HepG2 (cell line): ENCODE measurements around the gene CSMD2. TPM values are rescaled to one million over a fixed set of nuclear protein-coding genes. Genes with fewer than 3 reads are reported as not detected.

ENCODE experiments used
- ATAC-seq: fragments of 200-7000 bp; cut with Tn5 transposase; 3 replicates; pipeline ENCODE4 v1.9.1; 2020; ENCODE audit warnings: mild to moderate bottlenecking, moderate library complexity
- BruUV-seq: library from RNA; stranded (reverse); fragments of 400-500 nt; replicated peaks from 2 replicates; lab custom pipeline; 2021; lab: Mats Ljungman, UMichigan
- CTCF ChIA-PET: fragments of 300-600 bp; formaldehyde crosslinking; extraction: SDS; loops from one replicate; lab custom pipeline; 2021; ENCODE audit warnings: low total read pairs, inconsistent platforms, low intra/inter-chr PET ratio; lab: Yijun Ruan, JAX
- POLR2A ChIA-PET: fragments of 350-600 bp; sonication (Branson Sonifier 250); formaldehyde crosslinking; loops from one replicate; lab custom pipeline; 2020; ENCODE audit warnings: antibody characterized with exemption, inconsistent platforms; lab: Yijun Ruan, JAX
- DNase-seq: peaks from one replicate; pipeline ENCODE4 v3.0.0-alpha.2; 2015; ENCODE audit warnings: low spot score
- FAIRE-seq: peaks from 3 replicates; lab custom pipeline; 2011; peaks lifted over from hg19 to GRCh38; lab: Jason Lieb, UNC
- H2AFZ ChIP-seq: one replicate; pipeline ENCODE4 v1.6.1; 2011; ENCODE audit warnings: low read length, inconsistent platforms
- H3K27ac ChIP-seq: fragments of 300-600 bp; 3 replicates; pipeline ENCODE4 v1.8.0; 2011; ENCODE audit warnings: mixed run types, mild to moderate bottlenecking, mixed read lengths, low read length, inconsistent platforms; ENCODE audit not compliant: insufficient read depth; ENCODE audit errors: extremely low read length
- H3K27me3 ChIP-seq, 2 experiments: fragments of 200-600 bp in 1 of 2; 2 replicates in 1 of 2; 3 replicates in 1 of 2; pipeline versions ENCODE4 v1.6.0 to v1.8.0; 2011; ENCODE audit warnings: low read length in 2 of 2, mild to moderate bottlenecking in 2 of 2, moderate library complexity in 2 of 2, inconsistent platforms in 1 of 2; ENCODE audit not compliant: insufficient read depth in 2 of 2, control insufficient read depth in 1 of 2
- H3K36me3 ChIP-seq, 2 experiments: fragments of 200-600 bp in 1 of 2; replicated peaks in 1 of 2; 2 replicates in 1 of 2; 3 replicates in 1 of 2; pipeline versions ENCODE4 v1.5.1 to v1.8.0; 2011; ENCODE audit warnings: low read length in 2 of 2, inconsistent platforms in 1 of 2; ENCODE audit not compliant: insufficient read depth in 2 of 2, control insufficient read depth in 1 of 2
- H3K4me1 ChIP-seq: 2 replicates; pipeline ENCODE4 v1.5.1; 2012; ENCODE audit warnings: low read length, inconsistent platforms; ENCODE audit not compliant: insufficient read depth
- H3K4me2 ChIP-seq: 2 replicates; pipeline ENCODE4 v1.6.0; 2011; ENCODE audit warnings: low read depth, low read length, inconsistent platforms
- H3K4me3 ChIP-seq, 3 experiments: fragments of 200-600 bp in 1 of 3; sonication (generic), shearing (Covaris generic) in 1 of 3; replicated peaks in 1 of 3; 2 replicates each; pipeline ENCODE4 v1.5.1; 2011 to 2016; ENCODE audit warnings: low read length in 3 of 3, inconsistent platforms in 2 of 3, low read depth in 2 of 3, mild to moderate bottlenecking in 2 of 3, control low read depth in 1 of 3, mixed read lengths in 1 of 3; ENCODE audit not compliant: insufficient read depth in 1 of 3
- H3K79me2 ChIP-seq: one replicate; pipeline ENCODE4 v1.6.1; 2011; ENCODE audit warnings: low read length, inconsistent platforms; ENCODE audit not compliant: insufficient read depth
- H3K9ac ChIP-seq: 2 replicates; pipeline ENCODE4 v1.6.0; 2011; ENCODE audit warnings: mild to moderate bottlenecking, low read depth, low read length, inconsistent platforms; ENCODE audit not compliant: insufficient read depth
- H3K9me3 ChIP-seq: 2 replicates; pipeline ENCODE4 v1.5.1; 2012; ENCODE audit warnings: mild to moderate bottlenecking, low read length
- H4K20me1 ChIP-seq: 2 replicates; pipeline ENCODE4 v1.6.0; 2011; ENCODE audit warnings: inconsistent platforms, mild to moderate bottlenecking, low read length, moderate library complexity; ENCODE audit not compliant: insufficient read depth
- AKAP8 ChIP-seq: sonication (generic); formaldehyde crosslinking; IDR thresholded peaks from 2 replicates; pipeline ENCODE4 v1.5.1; 2020; ENCODE audit warnings: mild to moderate bottlenecking, missing genetic modification reagents
- CC2D1A ChIP-seq: sonication (generic); formaldehyde crosslinking; IDR thresholded peaks from 2 replicates; pipeline ENCODE4 v1.8.1; 2023; ENCODE audit warnings: mild to moderate bottlenecking, missing genetic modification reagents
- NFKB2 ChIP-seq: sonication (generic); formaldehyde crosslinking; IDR thresholded peaks from 2 replicates; pipeline ENCODE4 v1.4.0; 2020; ENCODE audit warnings: missing genetic modification reagents, borderline replicate concordance
- TBX3 ChIP-seq: fragments of 450-650 bp; IDR thresholded peaks from 2 replicates; pipeline ENCODE4 v1.6.1; 2017; ENCODE audit warnings: antibody characterized with exemption, mild to moderate bottlenecking, inconsistent platforms, borderline replicate concordance
- ZMYM3 ChIP-seq: sonication (generic); formaldehyde crosslinking; IDR thresholded peaks from 2 replicates; pipeline ENCODE4 v1.5.1; 2020; ENCODE audit warnings: mild to moderate bottlenecking, missing genetic modification reagents
- ZNF253 ChIP-seq: sonication (generic); formaldehyde crosslinking; IDR thresholded peaks from 2 replicates; pipeline ENCODE4 v1.8.0; 2022; ENCODE audit warnings: mild to moderate bottlenecking, missing genetic modification reagents, borderline replicate concordance
- ZNF256 ChIP-seq: sonication (generic); formaldehyde crosslinking; conservative IDR thresholded peaks from 2 replicates; pipeline ENCODE4 v1.4.0; 2020; ENCODE audit warnings: missing genetic modification reagents
- ZNF605 ChIP-seq: sonication (generic); formaldehyde crosslinking; IDR thresholded peaks from 2 replicates; pipeline ENCODE4 v1.8.0; 2022; ENCODE audit warnings: mild to moderate bottlenecking, missing genetic modification reagents
- ZNF878 ChIP-seq: sonication (generic); formaldehyde crosslinking; IDR thresholded peaks from 2 replicates; pipeline ENCODE4 v1.8.1; 2023; ENCODE audit warnings: mild to moderate bottlenecking, missing genetic modification reagents, moderate library complexity
- ZSCAN12 ChIP-seq: sonication (generic); formaldehyde crosslinking; IDR thresholded peaks from 2 replicates; pipeline ENCODE4 v1.9.0; 2021; ENCODE audit warnings: mild to moderate bottlenecking, missing genetic modification reagents
- WGBS: methylation state at CpG from one replicate; pipeline ENCODE4 v1.1.6; 2017; ENCODE audit warnings: low lambda C conversion rate; 5-methylcytosine and 5-hydroxymethylcytosine counted together
- in situ Hi-C: cut with HindIII; loops from 2 replicates; pipeline ENCODE4 v1.10.0; 2017; ENCODE audit warnings: low pct_unique_long_range_greater_than_20kb; ENCODE audit not compliant: extremely low pct_ligation_motif_present
- intact Hi-C: fragments of 100-400 bp; cut with micrococcal nuclease; formaldehyde crosslinking; loops from one replicate; pipeline ENCODE4 v1.10.0; 2022; ENCODE audit not compliant: unreplicated experiment
- polyA plus RNA-seq, 8 experiments: library from polyadenylated mRNA; depleted of rRNA in 3 of 8; stranded (reverse) in 7 of 8; unstranded in 1 of 8; fragments of >200 nt; fragmentation: Illumina TruSeq in 4 of 8; extraction: Trizol in 4 of 8; gene quantifications; 2 replicates each; pipeline versions ENCODE4 v1.2.1 to v1.2.3, GENCODE V29; 2011 to 2016; ENCODE audit warnings: low read depth in 4 of 8, missing spikeins in 1 of 8, mixed read lengths in 1 of 8; ENCODE audit not compliant: insufficient read depth in 1 of 8
- total RNA-seq, 5 experiments: library from RNA; depleted of rRNA; stranded (reverse); fragments of >200 nt; fragmentation: Illumina TruSeq; extraction: Trizol; gene quantifications; 2 replicates each; pipeline ENCODE4 v1.2.3, GENCODE V29; 2016; ENCODE audit warnings: low read depth in 1 of 5
- TF ChIP-seq, protein P1 (sequence below): sonication (generic); formaldehyde crosslinking; IDR thresholded peaks from 2 replicates; pipeline ENCODE4 v1.4.0; 2020; ENCODE audit warnings: missing genetic modification reagents
- TF ChIP-seq, protein P2 (sequence below): sonication (generic); formaldehyde crosslinking; IDR thresholded peaks from 2 replicates; pipeline ENCODE4 v1.9.0; 2021; ENCODE audit warnings: missing genetic modification reagents, mild to moderate bottlenecking, borderline replicate concordance
- TF ChIP-seq, protein P3 (sequence below): sonication (generic); formaldehyde crosslinking; IDR thresholded peaks from 2 replicates; pipeline ENCODE4 v1.4.0; 2020; ENCODE audit warnings: missing genetic modification reagents
- TF ChIP-seq, protein P4 (sequence below): IDR thresholded peaks from 2 replicates; pipeline ENCODE4 v1.6.1; 2016; ENCODE audit warnings: missing biosample characterization, missing genetic modification reagents, low read depth

Gene CSMD2
- total and polyA plus RNA-seq, 2 of the 13 experiments (the other 11 are each of a cell fraction or from before 2014, with no cell fraction given): not detected

DNA sequence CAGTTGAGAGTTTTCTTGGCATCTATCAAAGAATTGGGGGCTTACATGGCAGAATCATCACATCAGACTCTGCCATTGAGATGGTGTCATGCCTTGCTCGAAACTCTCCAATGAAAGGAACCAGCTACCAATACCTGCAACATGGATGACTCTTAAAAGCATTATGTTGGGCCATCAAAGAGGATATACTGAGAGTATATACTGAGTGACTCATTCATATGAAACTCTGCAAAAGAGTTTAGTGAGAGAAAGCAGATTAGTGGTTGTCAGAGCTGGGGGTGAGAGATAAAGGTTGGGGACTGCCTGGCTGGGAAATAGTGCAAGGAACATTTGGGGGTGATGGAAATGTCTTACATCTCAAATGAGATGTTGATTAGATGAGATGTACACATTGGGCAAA is 315.8 kb downstream of the CSMD2 start:
- POLR2A ChIA-PET: no interaction called here
- Histone ChIP-seq H4K20me1 (no peaks in the 10 kb centered on the region), H3K27ac (no peak overlapping the region), H3K4me1 (no peaks in the 10 kb centered on the region), H3K9me3 (no peaks in the 10 kb centered on the region), H3K4me3 (no peak overlapping the region), H3K4me2 (no peak overlapping the region), H3K27me3 (no peaks in the 10 kb centered on the region; a peak in 1 of 5 replicates), H3K79me2 (no peaks in the 10 kb centered on the region), H2AFZ (no peak overlapping the region), H3K36me3 (no peaks in the 10 kb centered on the region), H3K9ac (no peak overlapping the region)
- in situ Hi-C loops (no loop called here), intact Hi-C loops (no loop called here)
- no peak for DNase-seq
- no peak for FAIRE-seq
- no TSS peak for BruUV-seq
- CTCF ChIA-PET: no interaction called here
- ATAC-seq: no peak
- 0% methylated on average over 1 of the region's 1 CpG for WGBS
- TF ChIP-seq, protein P1, sequence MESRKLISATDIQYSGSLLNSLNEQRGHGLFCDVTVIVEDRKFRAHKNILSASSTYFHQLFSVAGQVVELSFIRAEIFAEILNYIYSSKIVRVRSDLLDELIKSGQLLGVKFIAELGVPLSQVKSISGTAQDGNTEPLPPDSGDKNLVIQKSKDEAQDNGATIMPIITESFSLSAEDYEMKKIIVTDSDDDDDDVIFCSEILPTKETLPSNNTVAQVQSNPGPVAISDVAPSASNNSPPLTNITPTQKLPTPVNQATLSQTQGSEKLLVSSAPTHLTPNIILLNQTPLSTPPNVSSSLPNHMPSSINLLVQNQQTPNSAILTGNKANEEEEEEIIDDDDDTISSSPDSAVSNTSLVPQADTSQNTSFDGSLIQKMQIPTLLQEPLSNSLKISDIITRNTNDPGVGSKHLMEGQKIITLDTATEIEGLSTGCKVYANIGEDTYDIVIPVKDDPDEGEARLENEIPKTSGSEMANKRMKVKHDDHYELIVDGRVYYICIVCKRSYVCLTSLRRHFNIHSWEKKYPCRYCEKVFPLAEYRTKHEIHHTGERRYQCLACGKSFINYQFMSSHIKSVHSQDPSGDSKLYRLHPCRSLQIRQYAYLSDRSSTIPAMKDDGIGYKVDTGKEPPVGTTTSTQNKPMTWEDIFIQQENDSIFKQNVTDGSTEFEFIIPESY (CRISPR knock-in tag): no peak
- TF ChIP-seq, protein P2, sequence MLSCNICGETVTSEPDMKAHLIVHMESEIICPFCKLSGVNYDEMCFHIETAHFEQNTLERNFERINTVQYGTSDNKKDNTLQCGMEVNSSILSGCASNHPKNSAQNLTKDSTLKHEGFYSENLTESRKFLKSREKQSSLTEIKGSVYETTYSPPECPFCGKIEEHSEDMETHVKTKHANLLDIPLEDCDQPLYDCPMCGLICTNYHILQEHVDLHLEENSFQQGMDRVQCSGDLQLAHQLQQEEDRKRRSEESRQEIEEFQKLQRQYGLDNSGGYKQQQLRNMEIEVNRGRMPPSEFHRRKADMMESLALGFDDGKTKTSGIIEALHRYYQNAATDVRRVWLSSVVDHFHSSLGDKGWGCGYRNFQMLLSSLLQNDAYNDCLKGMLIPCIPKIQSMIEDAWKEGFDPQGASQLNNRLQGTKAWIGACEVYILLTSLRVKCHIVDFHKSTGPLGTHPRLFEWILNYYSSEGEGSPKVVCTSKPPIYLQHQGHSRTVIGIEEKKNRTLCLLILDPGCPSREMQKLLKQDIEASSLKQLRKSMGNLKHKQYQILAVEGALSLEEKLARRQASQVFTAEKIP (CRISPR knock-in tag): no peak
- no peak for TF ChIP-seq ZSCAN12 (CRISPR knock-in tag)
- no peak for TF ChIP-seq AKAP8
- TF ChIP-seq TBX3: no peak
- TF ChIP-seq ZNF253 (CRISPR knock-in tag): no peak
- TF ChIP-seq CC2D1A (CRISPR knock-in tag): no peak
- TF ChIP-seq, protein P3, sequence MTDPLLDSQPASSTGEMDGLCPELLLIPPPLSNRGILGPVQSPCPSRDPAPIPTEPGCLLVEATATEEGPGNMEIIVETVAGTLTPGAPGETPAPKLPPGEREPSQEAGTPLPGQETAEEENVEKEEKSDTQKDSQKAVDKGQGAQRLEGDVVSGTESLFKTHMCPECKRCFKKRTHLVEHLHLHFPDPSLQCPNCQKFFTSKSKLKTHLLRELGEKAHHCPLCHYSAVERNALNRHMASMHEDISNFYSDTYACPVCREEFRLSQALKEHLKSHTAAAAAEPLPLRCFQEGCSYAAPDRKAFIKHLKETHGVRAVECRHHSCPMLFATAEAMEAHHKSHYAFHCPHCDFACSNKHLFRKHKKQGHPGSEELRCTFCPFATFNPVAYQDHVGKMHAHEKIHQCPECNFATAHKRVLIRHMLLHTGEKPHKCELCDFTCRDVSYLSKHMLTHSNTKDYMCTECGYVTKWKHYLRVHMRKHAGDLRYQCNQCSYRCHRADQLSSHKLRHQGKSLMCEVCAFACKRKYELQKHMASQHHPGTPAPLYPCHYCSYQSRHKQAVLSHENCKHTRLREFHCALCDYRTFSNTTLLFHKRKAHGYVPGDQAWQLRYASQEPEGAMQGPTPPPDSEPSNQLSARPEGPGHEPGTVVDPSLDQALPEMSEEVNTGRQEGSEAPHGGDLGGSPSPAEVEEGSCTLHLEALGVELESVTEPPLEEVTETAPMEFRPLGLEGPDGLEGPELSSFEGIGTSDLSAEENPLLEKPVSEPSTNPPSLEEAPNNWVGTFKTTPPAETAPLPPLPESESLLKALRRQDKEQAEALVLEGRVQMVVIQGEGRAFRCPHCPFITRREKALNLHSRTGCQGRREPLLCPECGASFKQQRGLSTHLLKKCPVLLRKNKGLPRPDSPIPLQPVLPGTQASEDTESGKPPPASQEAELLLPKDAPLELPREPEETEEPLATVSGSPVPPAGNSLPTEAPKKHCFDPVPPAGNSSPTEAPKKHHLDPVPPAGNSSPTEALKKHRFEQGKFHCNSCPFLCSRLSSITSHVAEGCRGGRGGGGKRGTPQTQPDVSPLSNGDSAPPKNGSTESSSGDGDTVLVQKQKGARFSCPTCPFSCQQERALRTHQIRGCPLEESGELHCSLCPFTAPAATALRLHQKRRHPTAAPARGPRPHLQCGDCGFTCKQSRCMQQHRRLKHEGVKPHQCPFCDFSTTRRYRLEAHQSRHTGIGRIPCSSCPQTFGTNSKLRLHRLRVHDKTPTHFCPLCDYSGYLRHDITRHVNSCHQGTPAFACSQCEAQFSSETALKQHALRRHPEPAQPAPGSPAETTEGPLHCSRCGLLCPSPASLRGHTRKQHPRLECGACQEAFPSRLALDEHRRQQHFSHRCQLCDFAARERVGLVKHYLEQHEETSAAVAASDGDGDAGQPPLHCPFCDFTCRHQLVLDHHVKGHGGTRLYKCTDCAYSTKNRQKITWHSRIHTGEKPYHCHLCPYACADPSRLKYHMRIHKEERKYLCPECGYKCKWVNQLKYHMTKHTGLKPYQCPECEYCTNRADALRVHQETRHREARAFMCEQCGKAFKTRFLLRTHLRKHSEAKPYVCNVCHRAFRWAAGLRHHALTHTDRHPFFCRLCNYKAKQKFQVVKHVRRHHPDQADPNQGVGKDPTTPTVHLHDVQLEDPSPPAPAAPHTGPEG (CRISPR knock-in tag): no peak
- TF ChIP-seq, protein P4, sequence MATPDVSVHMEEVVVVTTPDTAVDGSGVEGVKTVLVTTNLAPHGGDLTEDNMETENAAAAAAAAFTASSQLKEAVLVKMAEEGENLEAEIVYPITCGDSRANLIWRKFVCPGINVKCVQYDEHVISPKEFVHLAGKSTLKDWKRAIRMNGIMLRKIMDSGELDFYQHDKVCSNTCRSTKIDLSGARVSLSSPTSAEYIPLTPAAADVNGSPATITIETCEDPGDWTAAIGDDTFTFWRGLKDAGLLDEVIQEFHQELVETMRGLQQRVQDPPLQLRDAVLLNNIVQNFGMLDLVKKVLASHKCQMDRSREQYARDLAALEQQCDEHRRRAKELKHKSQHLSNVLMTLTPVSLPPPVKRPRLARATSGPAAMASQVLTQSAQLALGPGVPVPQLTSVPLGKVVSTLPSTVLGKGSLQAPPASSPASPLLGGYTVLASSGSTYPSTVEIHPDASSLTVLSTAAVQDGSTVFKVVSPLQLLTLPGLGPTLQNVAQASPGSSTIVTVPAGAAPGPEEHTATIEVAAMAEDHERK (CRISPR knock-in tag): no peak
- TF ChIP-seq ZNF256 (CRISPR knock-in tag): no peak
- no peak for TF ChIP-seq NFKB2 (CRISPR knock-in tag)
- no peak for TF ChIP-seq ZMYM3 (CRISPR knock-in tag)
- no peak for TF ChIP-seq ZNF605 (CRISPR knock-in tag)
- no peak for TF ChIP-seq ZNF878
